H9 (cell line): Measurements from ENCODE around the gene PID1. TPM values are rescaled to one million over a fixed set of nuclear protein-coding genes. Genes with fewer than 3 reads are reported as not detected.

Source experiments
- DNase-seq: peaks from one replicate; pipeline ENCODE4 v3.0.0-alpha.2; 2017
- H2AFZ ChIP-seq: one replicate; pipeline ENCODE4 v1.6.1; 2013; ENCODE audit warnings: mild to moderate bottlenecking, low read length, control low read depth, moderate library complexity
- H2AK5ac ChIP-seq: 2 replicates; pipeline ENCODE4 v1.6.1; 2013; ENCODE audit warnings: low read length, control low read depth, mixed read lengths; ENCODE audit not compliant: insufficient read length
- H2BK120ac ChIP-seq: one replicate; pipeline ENCODE4 v1.6.1; 2013; ENCODE audit warnings: low read depth, mild to moderate bottlenecking, low read length, control low read depth, inconsistent platforms; ENCODE audit not compliant: poor library complexity, severe bottlenecking
- H2BK12ac ChIP-seq: 2 replicates; pipeline ENCODE4 v1.6.1; 2013; ENCODE audit warnings: low read length, control low read depth, mixed read lengths, low read depth; ENCODE audit not compliant: insufficient read length
- H2BK15ac ChIP-seq: 2 replicates; pipeline ENCODE4 v1.6.1; 2013; ENCODE audit warnings: low read depth, low read length, control low read depth
- H2BK20ac ChIP-seq: one replicate; pipeline ENCODE4 v1.6.1; 2013; ENCODE audit warnings: low read depth, mild to moderate bottlenecking, low read length, control low read depth, inconsistent platforms; ENCODE audit not compliant: poor library complexity, severe bottlenecking
- H2BK5ac ChIP-seq: 2 replicates; pipeline ENCODE4 v1.6.1; 2013; ENCODE audit warnings: low read length, control low read depth, mixed read lengths; ENCODE audit not compliant: insufficient read length
- H3K14ac ChIP-seq: 2 replicates; pipeline ENCODE4 v1.6.1; 2013; ENCODE audit warnings: low read length, control low read depth; ENCODE audit not compliant: insufficient read depth
- H3K18ac ChIP-seq: 2 replicates; pipeline ENCODE4 v1.6.1; 2013; ENCODE audit warnings: low read depth, mild to moderate bottlenecking, mixed read lengths, low read length, control low read depth; ENCODE audit not compliant: insufficient read length
- H3K23ac ChIP-seq: 2 replicates; pipeline ENCODE4 v1.6.1; 2013; ENCODE audit warnings: low read length, control low read depth, mixed read lengths, low read depth; ENCODE audit not compliant: insufficient read length
- H3K23me2 ChIP-seq: 2 replicates; pipeline ENCODE4 v1.6.1; 2013; ENCODE audit warnings: low read depth, mild to moderate bottlenecking, mixed read lengths, low read length, control low read depth; ENCODE audit not compliant: insufficient read length, poor library complexity, severe bottlenecking
- H3K27ac ChIP-seq: 2 replicates; pipeline ENCODE4 v1.5.1; 2013; ENCODE audit warnings: low read length, control low read depth, mixed read lengths, low read depth; ENCODE audit not compliant: insufficient read length
- H3K27me3 ChIP-seq: 2 replicates; pipeline ENCODE4 v1.6.1; 2013; ENCODE audit warnings: low read length, control low read depth, inconsistent platforms; ENCODE audit not compliant: insufficient read depth
- H3K4ac ChIP-seq: 2 replicates; pipeline ENCODE4 v1.6.1; 2013; ENCODE audit warnings: low read depth, mild to moderate bottlenecking, control low read depth, inconsistent platforms, low read length, moderate library complexity
- H3K4me1 ChIP-seq: 2 replicates; pipeline ENCODE4 v1.6.1; 2013; ENCODE audit warnings: low read length, control low read depth, inconsistent platforms; ENCODE audit not compliant: insufficient read depth
- H3K4me2 ChIP-seq: 2 replicates; pipeline ENCODE4 v1.6.1; 2013; ENCODE audit warnings: low read length, control low read depth, mixed read lengths; ENCODE audit not compliant: insufficient read length, insufficient read depth
- H3K56ac ChIP-seq: 2 replicates; pipeline ENCODE4 v1.6.1; 2013; ENCODE audit warnings: low read depth, mild to moderate bottlenecking, mixed read lengths, low read length, control low read depth; ENCODE audit not compliant: insufficient read length
- H3K79me1 ChIP-seq: 2 replicates; pipeline ENCODE4 v1.6.1; 2013; ENCODE audit warnings: low read depth, mild to moderate bottlenecking, moderate library complexity, low read length, control low read depth, inconsistent platforms; ENCODE audit not compliant: insufficient read depth, poor library complexity, severe bottlenecking
- H3K79me2 ChIP-seq: 2 replicates; pipeline ENCODE4 v1.6.1; 2013; ENCODE audit warnings: low read length, control low read depth, inconsistent platforms; ENCODE audit not compliant: insufficient read depth
- H3K9ac ChIP-seq: 2 replicates; pipeline ENCODE4 v1.6.1; 2013; ENCODE audit warnings: low read length, control low read depth, mixed read lengths; ENCODE audit not compliant: insufficient read length; ENCODE audit errors: extremely low read depth
- H3K9me3 ChIP-seq: one replicate; pipeline ENCODE4 v1.6.1; 2013; ENCODE audit warnings: low read depth, low read length, inconsistent platforms; ENCODE audit not compliant: control insufficient read depth
- H3T11ph ChIP-seq: one replicate; pipeline ENCODE4 v1.6.1; 2013; ENCODE audit warnings: mild to moderate bottlenecking, low read length, control low read depth, inconsistent platforms
- H4K20me1 ChIP-seq: one replicate; pipeline ENCODE4 v1.6.1; 2013; ENCODE audit not compliant: control insufficient read depth, insufficient read length, insufficient read depth
- H4K5ac ChIP-seq: 2 replicates; pipeline ENCODE4 v1.6.1; 2013; ENCODE audit warnings: low read depth, mild to moderate bottlenecking, mixed read lengths, low read length, control low read depth; ENCODE audit not compliant: insufficient read length
- H4K8ac ChIP-seq: replicated peaks from 2 replicates; pipeline ENCODE4 v1.6.1; 2013; ENCODE audit warnings: low read length, control low read depth, mixed read lengths, low read depth; ENCODE audit not compliant: insufficient read length
- H4K91ac ChIP-seq: 2 replicates; pipeline ENCODE4 v1.6.1; 2013; ENCODE audit warnings: low read depth, mild to moderate bottlenecking, moderate library complexity, mixed read lengths, low read length, control low read depth; ENCODE audit not compliant: insufficient read length
- H3K27ac Mint-ChIP-seq, 3 experiments: 2 replicates in 2 of 3; 3 replicates in 1 of 3; pipeline ENCODE4 v1.8.0; 2020 to 2021; ENCODE audit warnings: mixed read lengths in 3 of 3, mild to moderate bottlenecking in 1 of 3, moderate library complexity in 1 of 3
- H3K27me3 Mint-ChIP-seq: 2 replicates; pipeline ENCODE4 v1.8.0; 2021; ENCODE audit warnings: low read depth, mild to moderate bottlenecking, moderate library complexity, mixed read lengths
- H3K36me3 Mint-ChIP-seq, 3 experiments: 2 replicates in 2 of 3; 3 replicates in 1 of 3; pipeline ENCODE4 v1.8.0; 2020 to 2021; ENCODE audit warnings: low read depth in 3 of 3, mixed read lengths in 3 of 3; ENCODE audit not compliant: insufficient read depth in 1 of 3
- H3K4me1 Mint-ChIP-seq, 2 experiments: 2 replicates each; pipeline ENCODE4 v1.8.0; 2020; ENCODE audit warnings: mixed read lengths in 2 of 2
- H3K4me3 Mint-ChIP-seq, 2 experiments: 2 replicates in 1 of 2; 3 replicates in 1 of 2; pipeline ENCODE4 v1.8.0; 2020 to 2021; ENCODE audit warnings: mild to moderate bottlenecking in 2 of 2, mixed read lengths in 2 of 2, moderate library complexity in 1 of 2
- H3K9me3 Mint-ChIP-seq, 2 experiments: 2 replicates in 1 of 2; 3 replicates in 1 of 2; pipeline ENCODE4 v1.8.0; 2020; ENCODE audit warnings: mild to moderate bottlenecking in 2 of 2, mixed read lengths in 2 of 2, moderate library complexity in 1 of 2
- CTCF ChIP-seq: fragments of 200-600 bp; sonication (generic); conservative IDR thresholded peaks from 3 replicates; pipeline ENCODE4 v1.8.0; 2021; ENCODE audit warnings: antibody characterized with exemption, mild to moderate bottlenecking
- WGBS: extraction: QIAGEN DNeasy Blood & Tissue Kit; methylation state at CpG from one replicate; pipeline ENCODE4 v1.1.7; 2013; ENCODE audit warnings: missing lambda C conversion rate, low lambda C conversion rate, mixed read lengths; ENCODE audit not compliant: insufficient read length; ENCODE audit errors: extremely low coverage; 5-methylcytosine and 5-hydroxymethylcytosine counted together
- total RNA-seq: library from RNA; stranded (reverse); gene quantifications from 2 replicates; pipeline ENCODE4 v1.2.1, GENCODE V29; 2021

The PID1 gene
- total RNA-seq, 1 experiment from 2014 or later = 1.4 TPM

DNA sequence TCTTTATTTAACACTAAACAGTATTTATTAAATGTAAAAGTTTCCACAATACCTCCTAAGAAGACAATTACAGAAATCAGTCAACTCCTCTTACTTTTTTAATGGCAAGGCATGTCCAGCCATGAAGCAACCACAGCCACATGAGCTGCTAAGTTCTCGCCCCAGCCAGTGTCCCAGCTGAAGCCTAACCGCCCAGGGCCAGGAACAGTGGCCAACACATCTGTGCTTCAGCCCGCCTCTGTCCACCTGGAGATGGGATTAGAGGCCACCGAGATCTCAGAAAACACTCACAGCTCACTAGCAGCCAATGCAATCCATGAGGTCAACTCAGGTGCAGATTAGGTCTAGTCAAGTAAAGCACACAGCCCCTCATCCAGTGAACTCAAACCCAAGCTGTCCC lies 40.2 kb downstream of the PID1 start:
- Histone ChIP-seq H2BK120ac (no peak overlapping the region), H3K23me2 (no peaks in the 10 kb centered on the region), H2BK15ac (no peak overlapping the region), H3K9me3 (no peaks in the 10 kb centered on the region), H3K18ac (no peak overlapping the region), H4K91ac (no peak overlapping the region), H3K79me1 (no peaks in the 10 kb centered on the region), H3K56ac (no peak overlapping the region), H3K27ac (no peak overlapping the region), H3K4me2 (no peak overlapping the region), H2BK20ac (no peak overlapping the region), H3K23ac (no peak overlapping the region), H3K4ac (no peak overlapping the region), H3K27me3 (no peaks in the 10 kb centered on the region), H3K79me2 (no peaks in the 10 kb centered on the region), H2BK12ac (no peak overlapping the region), H4K8ac (no peak overlapping the region), H4K20me1 (no peaks in the 10 kb centered on the region), H2AK5ac (no peak overlapping the region), H2AFZ (no peak overlapping the region), H4K5ac (no peak overlapping the region), H2BK5ac (no peak overlapping the region), H3K9ac (no peak overlapping the region), H3T11ph (no peak overlapping the region), H3K14ac (no peak overlapping the region), H3K4me1 (no peaks in the 10 kb centered on the region)
- no CpG with 5 or more reads among the region's 4 CpGs for WGBS
- Mint-ChIP-seq H3K27ac (no peak overlapping the region), H3K27me3 (no peaks in the 10 kb centered on the region), H3K4me1 (peaks cover 0 to 3% of the 10 kb centered on the region in 2 experiments; a peak in 1 of 4 replicates), H3K36me3 (no peaks in the 10 kb centered on the region), H3K4me3 (no peak overlapping the region), H3K9me3 (no peaks in the 10 kb centered on the region)
- no peak for TF ChIP-seq CTCF
- no peak for DNase-seq
